Measurements from ENCODE around the gene RNF135.
"Not testable (repeated sequence)": the region's sequence is repeated elsewhere in the genome, so short reads cannot be mapped to it uniquely, and the experiment has no call there.

Gene RNF135

DNA sequence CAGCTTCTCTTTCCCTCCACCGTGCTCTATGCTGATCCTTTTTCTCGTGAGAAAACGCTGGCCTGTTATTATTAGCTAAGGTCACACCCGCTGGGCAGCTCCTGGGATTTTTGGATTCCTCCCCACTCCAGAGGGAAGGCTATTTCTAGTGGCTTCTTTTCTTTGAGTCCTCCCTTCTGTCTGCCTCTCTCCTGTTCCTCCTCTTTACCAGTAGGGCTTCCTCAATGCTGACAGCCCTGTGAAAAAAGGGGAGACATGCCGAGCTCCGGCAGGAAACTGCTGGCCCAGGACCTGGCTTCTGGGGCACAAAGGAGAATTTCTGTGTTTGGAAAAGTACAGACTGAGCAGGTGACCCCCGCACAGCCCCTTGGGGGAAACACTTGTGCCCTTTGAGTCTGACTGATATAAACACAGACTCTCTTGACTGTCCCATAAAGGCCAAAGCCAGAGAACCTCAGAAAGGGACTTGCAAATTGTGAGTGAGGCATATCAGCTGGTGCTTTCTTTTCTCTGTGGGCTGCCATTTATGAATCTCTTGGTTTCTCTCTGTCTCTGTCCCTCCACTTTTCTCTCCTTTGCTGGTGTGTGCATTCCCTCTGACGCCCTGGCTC lies 14.0 kb upstream of the RNF135 start:
- DNase-seq = no peak

DNA sequence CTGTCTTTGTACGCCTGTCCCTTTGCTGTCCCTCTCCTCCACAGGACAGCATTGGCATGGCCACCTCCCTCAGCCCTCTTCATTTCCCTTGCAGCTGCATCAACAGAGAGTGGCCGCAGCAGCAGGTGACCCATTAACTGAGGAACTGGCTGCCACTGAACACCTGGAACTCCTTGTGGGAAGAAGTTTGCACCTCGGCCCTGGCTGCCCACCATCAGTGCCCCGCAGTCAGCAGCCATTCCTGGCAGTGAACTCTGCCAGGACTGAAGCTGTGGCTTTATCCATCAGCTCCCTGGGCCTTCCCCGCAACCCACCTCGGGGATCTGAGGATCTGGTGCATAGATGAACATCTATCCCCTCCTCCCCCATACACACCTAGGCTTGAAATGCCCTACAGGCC lies 13.1 kb upstream of the RNF135 start:
- no peak for DNase-seq

DNA sequence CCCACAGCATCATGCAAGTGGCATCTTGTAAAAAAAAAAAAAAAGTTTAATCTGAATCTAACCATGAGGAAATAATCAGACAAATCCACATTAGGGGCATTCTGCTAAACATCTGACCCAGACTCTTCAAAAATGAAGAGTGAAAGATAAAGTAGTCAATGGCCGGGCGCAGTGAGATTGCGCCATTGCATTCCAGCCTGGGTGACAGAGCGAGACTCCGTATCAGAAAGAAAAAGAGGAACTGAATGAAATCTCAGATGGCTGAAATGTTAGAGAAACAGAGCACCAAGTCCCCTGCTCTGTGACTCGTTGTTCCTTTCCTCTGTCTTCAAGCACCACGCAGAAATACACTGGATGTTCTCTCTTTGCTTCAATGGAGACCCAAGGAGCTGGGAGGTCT lies 12.7 kb upstream of the RNF135 start:
- no peak for DNase-seq

DNA sequence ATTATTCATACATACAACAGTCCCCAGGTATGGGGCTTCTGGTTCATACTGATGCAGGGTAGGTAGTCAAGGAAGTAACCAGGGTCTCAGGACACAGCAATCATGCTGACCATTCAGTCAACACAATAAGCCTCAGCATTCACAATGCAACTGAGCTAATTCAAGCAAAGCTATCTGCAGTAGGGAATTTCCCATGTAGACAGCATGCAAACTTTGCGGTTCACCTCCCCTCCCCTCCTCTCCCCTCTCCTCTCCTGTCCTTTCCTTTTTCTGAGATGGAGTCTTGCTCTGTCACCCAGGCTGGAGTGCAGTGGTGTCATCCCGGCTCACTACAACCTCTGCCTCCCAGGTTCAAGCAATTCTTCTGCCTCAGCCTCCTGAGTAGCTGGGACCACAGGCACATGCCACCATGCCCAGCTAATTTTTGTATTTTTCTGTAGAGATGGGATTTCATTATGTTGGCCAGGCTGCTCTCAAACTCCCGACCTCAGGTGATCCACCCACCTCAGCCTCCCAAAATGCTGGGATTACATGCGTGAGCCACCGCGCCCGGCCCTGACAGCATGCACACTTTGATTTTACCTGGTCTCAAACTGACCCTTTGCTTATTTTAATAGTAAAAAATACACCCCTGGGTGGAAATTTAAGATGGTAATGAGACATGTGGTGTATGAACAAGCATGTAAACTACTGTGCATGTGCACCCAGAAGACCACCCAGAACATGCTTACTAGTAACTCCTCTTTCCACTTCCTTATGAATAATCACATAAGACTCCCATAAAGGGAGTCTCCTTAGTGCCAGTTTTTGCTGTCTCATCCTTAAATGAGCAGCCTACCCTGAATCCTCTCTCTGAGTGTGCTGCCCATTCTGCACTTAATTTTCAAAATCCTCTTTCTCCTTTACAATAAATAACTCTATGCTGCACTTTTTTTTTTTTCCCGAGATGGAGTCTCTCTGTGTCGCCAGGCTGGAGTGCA lies 9.3 kb upstream of the RNF135 start:
- no peak for DNase-seq

DNA sequence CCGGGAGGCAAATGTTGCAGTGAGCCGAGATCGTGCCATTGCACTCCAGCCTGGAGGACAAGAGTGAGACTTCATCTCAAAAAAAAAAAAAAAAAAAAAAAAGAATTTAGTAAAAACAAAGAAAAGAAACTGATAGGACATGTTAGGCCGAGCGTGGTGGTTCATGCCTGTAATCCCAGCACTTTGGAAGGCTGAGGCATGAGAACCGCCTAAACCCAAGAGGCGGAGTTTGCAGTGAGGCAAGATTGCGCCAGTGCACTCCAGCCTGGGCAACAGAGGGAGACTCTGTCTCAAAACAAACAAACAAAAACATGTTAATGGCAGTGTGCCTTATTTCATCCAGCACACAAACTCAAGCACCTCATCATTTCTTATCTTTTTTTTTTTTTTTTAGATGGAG lies 6.5 kb upstream of the RNF135 start:
- DNase-seq = not testable (repeated sequence)

DNA sequence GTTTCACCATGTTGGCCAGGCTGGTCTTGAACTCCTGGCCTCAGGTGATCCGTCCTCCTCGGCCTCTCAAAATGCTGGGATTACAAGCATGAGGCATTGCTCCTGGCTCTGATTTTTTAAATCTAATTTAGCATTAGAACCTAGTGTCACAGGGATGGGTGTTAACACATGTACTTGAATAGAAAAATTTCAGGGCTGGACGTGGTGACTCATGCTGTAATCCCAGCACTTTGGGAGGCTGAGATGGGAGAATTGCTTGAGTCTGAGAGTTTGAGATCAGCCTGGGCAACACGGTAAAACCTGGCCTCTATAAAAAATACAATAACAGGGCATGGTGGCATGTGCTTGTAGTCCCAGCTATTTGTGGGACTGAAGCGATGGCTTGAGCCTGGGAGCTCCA lies 6.0 kb upstream of the RNF135 start:
- no peak for DNase-seq

DNA sequence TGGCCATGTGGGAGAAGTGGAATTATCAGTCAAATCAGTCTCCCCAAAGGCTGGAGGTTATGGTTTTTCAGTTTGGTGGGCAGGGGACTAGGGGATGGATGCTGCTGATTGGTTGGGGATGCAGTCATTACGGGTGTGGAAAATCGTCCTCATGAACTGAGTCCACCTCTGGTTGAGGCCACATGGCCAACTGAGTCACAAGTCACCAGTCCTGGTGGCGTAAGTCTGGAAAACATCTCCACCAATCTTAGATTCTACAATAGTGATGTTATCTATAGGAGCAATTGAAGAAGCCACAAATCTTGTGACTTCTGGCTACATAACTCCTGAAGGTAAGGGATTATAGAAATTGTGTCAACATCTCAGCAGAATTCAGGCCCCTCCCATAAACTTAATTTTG lies 5.2 kb upstream of the RNF135 start:
- no peak for DNase-seq

DNA sequence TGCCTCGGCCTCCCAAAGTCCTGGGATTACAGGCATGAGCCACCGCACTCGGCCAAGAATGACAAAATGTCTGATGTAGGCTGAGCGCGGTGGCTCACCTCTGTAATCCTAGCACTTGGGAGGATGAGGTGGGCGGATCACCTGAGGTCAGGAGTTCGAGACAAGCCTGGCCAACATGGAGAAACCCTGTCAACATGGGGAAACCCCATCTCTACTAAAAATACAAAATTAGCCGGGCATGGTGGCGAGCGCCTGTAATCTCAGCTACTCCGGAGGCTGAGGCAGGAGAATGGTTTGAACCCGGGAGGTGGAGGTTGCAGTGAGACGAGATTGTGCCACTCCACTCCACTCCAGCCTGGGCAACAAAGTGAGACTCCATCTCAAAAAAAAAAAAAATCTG lies 2.9 kb upstream of the RNF135 start:
- DNase-seq = not testable (repeated sequence)

DNA sequence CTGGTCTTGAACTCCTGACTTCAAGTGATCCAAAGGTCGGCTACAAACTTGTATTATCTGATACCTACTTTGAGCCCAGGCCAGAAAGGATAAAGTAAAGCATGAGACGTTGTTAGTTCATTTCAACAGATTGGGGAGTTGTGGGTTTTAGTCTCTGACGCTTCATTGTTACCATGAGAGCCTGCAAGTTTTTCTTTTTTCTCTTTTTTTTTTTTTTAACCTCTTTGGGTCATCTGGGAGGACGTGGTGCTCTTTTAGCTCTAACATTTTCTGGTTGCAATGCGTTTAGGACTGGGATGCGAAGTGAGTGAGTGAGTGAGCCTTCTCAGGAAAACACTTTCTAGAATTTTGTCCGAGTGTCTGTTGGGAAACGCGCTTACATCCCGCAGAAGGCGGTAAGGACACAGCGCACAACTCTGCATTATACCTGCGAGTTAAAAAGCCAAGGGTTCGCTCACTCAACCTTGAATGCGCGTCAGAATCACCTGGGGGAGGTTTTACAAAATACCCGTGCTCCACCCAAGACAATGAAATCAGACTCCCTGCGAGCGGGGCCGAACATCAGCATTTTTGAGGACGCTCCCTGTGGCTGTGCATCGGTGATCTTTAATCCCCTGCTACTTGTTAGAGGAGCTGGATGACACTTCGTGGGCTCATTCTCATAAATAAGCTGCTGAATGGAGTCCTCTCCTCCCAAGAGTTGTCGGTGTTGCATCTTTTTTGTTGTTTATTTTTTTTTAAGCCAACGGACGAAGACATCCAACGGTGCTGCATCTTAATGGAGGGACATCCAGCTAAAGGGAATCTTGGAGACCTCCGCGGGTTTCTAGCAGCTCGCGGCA lies 629 bp upstream of the RNF135 start:
- peak; percentile 9 for DNase-seq

DNA sequence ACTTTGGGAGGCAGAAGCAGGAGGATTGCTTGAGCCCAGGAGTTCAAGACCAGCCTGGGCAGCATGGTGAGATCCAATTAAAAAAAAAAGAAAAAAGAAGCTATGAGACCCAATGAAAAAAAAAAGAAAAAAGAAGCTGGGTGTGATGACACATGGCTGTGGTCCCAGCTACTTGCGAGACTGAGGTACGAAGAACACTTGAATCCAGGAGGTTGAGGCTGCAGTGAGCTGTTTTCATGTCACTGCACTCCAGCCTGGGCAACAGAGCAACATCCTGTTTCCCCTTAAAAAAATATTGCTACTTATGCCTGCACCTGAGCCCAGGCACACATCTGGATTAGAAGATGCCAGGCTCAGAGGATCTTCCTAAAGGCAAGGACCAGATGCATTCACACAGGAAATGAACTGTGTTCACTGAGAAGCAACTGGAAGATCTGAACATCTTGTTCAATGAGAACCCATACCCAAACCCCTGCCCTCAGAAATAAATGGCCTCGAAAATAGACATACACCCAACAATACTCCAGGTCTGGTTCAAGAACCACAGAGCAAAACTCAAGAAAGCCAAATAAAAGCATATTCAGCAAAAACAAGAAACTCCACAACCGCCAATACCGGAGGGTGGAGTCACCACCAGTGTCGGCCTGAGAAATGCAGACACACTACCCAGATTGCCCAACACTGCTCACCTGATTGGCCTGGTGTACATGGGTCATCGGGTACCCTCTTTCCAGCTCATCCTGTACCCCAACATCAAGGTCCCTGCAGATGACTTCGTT lies 4.4 kb downstream of the RNF135 start:
- no peak for DNase-seq

DNA sequence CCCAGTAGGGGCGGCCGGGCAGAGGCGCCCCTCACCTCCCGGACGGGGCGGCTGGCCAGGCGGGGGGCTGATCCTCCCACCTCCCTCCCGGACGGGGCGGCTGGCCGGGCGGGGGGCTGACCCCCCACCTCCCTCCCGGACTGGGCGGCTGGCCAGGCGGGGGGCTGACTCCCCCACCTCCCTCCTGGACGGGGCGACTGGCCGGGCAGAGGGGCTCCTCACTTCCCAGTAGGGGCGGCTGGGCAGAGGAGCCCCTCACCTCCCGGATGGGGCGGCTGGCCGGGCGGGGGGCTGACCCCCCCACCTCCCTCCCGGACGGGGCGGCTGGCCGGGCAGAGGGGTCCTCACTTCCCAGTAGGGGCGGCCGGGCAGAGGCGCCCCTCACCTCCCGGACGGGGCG lies 9.1 kb downstream of the RNF135 start:
- not testable (repeated sequence) for DNase-seq

DNA sequence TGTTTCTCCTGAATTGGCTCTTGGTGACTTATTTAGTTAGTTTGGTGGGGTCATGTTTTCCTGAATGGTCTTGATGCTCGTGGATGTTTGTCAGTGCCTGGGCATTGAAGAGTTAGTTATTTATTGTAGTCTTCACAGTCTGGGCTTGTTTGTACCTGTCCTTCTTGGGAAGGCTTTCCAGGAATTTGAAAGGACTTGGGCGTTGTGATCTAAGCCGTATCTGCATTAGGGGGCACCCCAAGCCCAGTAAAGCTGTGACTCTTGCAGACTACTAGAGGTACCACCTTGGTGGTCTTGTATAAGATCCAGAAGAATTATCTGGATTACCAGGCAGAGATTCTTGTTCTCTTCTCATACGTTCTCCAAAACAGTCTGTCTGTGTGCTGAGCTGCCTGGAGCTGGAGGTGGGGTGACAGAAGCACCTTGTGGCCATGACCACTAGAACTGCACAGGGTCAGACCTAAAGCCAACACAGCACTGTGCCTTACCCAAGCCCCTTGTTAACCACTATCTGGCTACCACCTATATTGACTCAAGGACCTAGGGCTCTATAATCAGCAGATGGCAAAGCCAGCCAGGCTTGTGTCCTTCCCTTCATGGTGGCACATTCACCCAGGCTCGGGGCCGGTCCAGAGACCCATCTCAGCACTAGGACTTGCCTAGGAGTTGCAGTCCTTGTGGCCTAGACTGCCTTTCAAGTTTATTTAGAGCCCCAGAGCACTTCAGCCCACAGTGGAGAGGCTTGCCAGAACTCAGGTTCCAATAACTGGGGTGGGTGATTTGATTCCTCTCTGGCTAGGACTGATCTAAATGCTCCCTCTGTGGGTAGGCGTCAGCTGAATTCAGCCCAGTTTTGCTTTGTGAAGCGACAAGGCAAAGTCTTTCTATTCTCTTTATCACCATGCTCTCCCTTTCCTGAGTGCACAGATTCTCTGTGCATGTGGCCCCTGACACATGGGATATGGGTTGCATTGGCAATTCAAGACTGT lies 11.0 kb downstream of the RNF135 start:
- DNase-seq = no peak

DNA sequence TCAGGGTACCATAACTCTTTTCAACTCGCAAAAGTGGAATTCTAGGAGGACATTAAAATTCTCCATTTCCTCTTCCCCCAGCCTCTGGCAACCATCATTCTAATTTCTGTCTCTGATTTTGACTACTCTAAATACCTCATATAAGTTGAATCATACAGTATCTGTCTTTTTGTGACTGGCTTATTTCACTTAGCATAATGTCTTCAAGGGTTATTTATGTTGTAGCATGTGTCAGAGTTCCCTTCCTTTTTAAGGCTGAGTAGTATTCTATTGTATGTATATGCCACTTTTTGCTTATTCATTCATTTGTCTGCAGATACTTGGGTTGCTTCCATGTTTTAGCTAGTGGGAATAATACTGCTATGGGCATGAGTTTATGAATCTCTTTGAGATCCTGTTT lies 12.0 kb downstream of the RNF135 start:
- no peak for DNase-seq

DNA sequence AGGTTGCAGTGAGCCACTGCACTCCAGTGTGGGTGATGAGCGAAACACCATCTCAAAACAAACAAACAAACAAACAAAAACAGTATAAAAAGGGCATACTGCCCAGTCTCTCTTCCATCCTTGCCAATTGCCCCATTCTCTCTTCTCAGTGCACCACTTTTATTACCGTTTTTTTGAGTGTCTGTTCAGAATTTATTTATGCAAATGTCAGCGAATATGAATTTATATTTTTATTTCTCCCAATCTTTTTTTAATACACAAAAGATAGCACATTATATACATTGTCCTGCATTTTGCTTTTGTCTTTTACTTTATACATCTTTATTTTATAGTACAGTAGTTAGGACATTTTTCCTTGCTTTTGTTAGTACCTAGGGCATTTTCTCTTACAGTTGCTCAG lies 19.6 kb downstream of the RNF135 start:
- DNase-seq = no peak

DNA sequence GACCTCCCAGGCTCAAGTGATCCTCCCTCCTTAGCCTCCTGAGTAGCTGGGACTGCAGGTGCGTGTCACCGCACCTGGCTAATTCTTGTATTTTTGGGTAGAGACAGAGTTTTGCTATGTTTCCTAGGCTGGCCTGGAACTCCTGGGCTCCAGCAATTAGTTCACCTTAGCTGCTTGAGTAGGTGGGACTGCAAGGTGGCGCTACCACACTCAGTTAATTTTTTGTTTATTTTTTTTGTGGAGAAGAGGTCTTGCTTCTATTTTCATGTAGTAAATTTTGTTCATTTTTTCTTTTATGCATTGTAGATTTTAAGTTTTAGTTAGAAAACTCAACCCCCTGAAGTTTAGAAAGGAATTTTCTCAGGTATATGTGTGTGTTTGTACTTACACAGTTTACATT lies 21.7 kb downstream of the RNF135 start:
- DNase-seq = no peak

DNA sequence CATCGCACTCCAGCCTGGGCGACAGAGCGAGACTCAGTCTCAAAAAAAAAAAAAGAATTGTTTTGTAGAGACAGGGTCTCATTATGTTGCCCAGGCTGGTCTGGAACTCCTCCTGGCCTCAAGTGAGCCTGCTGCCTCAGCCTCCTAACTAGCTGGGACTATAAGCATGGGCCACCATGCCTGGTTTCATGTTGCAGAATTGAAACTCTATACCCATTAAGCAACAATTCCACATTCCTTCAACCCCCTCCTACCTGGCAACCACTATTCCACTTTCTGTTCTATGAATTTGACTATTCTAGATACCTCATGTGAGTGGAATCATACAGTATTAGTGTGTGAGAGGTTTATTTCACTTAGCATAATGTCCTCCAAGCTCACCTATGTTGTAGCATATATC lies 24.5 kb downstream of the RNF135 start:
- DNase-seq = no peak

DNA sequence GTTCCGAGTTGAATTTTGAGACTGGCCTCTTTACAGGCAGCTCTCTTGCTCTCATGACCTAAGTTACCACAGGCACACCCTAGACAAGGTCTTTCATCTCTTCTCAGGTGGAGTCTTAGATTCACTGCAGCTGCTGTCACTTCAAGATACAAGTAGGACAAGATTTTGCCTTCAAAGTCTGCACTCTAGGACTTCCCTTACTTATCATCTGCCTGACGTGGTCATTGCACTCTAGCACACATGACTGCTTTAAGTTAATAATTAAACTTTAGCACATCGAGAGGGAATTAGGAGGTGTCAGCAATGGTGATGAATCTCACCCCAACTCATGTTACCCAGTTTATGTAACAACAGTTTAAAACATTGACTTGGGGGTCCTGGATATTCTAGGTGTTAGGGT lies 25.6 kb downstream of the RNF135 start:
- DNase-seq = no peak

DNA sequence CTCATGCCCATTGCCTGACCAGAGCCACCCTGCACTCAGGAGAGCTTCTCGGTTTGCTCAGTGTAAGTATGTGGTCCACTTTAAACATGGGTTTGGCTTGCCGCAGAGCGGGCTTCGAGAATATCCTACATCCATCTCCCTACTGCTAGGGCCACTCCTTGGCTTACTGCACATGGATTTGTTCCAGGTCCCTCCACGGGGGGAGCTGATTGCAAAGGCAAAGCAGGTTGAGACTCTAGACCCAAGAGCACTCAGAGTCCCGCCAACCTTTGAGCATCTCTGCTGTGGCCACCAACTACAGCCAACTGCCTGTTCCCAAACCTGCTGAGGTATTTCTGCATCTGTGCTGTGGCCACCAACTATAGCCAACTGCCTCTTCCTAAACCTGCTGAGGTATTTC lies 26.4 kb downstream of the RNF135 start:
- no peak for DNase-seq

DNA sequence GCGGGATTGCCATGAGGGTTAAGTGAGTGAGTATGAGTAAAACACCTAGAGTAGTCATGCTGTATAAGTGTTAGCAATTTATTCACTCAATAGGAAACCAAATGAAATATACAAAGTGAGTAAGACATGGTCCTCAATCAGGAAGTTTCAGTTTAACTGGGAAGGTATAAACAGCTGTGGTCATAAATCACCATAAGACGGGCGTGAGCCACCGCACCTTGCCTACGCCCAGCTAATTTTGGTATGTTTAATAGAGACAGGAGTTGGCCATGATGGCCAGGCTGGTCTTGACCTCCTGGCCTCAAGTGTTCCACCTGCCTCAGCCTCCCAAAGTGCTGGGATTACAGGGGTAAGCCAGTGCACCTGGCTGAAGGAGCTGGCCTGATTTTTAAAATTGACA lies 27.0 kb downstream of the RNF135 start:
- DNase-seq = no peak

DNA sequence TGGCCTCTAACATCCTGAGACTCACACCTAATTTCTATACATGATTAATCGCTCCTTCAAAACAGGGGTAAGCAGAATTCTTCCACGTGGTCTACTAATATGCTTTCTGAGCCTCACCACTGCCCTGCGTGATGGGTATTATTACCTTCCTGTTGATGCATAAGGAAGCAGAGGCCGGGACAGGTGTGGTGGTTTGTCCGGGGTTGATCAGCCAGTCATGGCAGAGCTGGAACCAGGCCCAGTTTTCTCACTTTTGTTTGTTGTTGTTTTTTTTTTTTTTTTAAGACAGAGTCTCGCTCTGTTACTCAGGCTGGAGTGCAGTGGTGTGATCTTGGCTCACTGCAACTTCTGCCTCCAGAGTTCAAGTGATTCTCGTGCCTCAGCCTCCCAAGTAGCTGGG lies 31.2 kb downstream of the RNF135 start:
- no peak for DNase-seq

DNA sequence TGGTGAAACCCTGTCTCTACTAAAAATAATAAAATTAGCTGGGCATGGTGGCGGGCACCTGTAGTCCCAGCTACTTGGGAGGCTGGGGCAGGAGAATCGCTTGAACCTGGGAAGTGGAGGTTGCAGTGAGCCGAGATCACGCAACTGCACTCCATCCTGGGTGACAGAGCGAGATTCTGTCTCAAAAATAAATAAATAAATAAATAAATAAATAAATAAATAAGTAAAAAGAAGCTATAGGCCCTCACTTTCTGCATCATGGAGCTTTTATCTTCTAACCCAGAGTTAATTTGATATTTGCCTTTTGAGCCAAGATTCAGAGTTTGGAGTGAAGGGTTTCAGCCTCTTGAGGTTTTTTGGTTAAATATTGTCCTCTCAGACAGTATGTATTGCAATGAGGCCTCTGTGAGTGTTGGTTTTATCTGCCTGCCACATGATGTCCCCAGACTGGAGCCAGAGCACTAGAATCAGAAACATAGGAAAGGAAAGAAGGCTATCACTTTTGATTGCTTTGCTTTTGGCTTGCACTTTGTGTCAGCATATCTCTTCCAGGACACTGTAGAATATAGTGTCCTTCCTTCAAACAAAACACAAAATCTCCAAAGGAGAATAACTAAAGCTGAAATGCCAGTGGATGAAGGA lies 32.5 kb downstream of the RNF135 start:
- DNase-seq = no peak

Data from activated gamma-delta T cell treated with Interleukin-2 at 50 U/mL for 16 hours (primary cell).